GM18517 (cell line): ENCODE results near the gene CYLC1.

Experiments used
- ATAC-seq: cut with Tn5 transposase; IDR thresholded peaks from one replicate; pipeline ENCODE4 v1.9.1; 2021; ENCODE audit warnings: mild to moderate bottlenecking, moderate library complexity; ENCODE audit not compliant: unreplicated experiment

CYLC1 gene, protein sequence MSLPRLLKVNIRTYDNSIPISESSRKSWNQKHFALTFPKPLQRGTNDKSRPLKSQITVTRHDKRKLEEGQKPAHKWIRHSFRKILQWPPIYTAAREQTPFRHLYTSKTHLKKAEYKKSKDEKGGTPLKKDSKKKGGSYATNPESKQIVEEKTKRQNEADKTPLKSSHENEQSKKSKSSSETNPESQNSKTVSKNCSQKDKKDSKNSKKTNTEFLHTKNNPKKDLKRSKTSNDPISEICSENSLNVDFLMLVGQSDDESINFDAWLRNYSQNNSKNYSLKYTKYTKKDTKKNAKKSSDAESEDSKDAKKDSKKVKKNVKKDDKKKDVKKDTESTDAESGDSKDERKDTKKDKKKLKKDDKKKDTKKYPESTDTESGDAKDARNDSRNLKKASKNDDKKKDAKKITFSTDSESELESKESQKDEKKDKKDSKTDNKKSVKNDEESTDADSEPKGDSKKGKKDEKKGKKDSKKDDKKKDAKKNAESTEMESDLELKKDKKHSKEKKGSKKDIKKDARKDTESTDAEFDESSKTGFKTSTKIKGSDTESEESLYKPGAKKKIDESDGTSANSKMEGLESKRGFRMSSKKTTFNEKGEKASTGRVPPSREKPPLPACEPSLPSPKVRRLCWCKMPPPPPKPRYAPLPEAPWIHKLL

DNA sequence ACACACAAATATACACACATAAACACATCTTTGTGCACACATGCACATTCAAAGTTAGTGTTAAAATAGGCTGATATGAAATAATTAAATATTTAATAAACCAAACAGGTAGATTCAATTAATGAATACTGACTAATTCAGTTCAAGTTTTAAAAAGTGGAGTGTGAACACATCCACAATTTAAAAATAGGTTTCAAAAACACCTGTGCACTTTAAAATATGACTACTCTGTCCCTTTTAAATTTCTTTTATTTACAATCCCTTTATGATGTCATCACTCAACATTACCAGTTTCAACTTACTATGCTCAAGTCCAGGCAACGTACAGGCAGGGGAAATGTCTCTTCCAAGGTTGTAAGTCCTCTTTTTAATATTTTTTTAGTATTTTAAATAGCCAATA lies at the start of gene CYLC1:
CYLC1 (plus strand) TSS at position 301 of the 400 bp plus-strand sequence; CDS start at position 338, 37 bp downstream.
- ATAC-seq = no peak

DNA sequence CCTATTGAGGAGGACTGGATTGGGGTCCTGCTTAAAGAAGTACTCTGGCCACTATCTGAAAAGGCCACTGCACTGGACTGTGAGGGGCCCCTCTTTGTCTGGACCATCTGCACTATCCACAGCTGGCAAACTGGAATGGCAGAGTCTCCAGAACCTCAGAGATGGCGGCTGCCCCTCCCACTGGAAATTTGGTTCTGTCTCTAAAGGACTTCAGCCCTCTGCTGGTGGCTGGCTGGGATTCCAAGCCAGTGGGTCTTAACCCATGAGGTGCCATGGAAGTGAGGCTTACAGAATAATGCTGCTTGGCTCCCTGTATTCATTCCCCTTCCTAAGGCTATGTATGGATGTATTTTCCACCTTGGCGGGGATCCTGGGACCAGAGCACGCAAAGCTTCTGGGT lies 41.6 kb upstream of the CYLC1 start:
- no peak for ATAC-seq

DNA sequence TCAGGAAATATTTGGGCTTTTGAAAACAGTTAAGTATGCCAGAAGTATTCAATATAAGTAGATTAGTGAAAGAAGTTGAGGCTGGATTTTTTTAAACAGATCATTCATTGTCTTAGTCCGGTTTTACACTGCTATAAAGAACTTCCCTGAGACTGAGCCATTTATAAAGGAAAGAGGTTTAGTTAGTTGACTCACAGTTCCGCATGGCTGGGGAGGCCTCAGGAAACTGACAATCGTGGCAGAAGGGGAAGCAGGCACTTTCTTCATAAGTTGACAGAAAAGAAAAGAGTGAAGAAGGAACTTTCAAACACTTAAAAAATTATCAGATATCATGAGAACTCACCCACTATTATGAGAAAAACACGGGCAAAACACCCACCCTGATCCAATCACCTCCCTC lies 31.1 kb upstream of the CYLC1 start:
- no peak for ATAC-seq

DNA sequence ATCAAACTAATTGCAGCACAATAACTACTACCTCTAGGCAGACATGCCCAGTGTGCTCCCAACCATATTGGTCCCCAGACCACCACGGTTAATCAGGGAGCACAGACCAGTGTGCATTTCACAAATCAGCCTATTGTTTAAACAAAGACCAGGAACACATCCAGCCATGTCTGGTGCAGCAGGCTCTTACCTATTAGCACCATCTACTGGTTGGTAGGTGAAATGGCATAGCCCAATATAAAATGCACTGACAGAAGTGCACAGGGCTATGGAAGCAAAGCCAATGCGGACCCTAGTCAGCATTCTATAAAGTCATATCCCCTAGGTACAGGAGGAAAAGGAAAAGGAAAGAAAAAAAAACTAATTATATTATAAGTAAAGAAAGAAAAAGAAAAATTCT lies 15.5 kb upstream of the CYLC1 start:
- ATAC-seq = peak; percentile 99

DNA sequence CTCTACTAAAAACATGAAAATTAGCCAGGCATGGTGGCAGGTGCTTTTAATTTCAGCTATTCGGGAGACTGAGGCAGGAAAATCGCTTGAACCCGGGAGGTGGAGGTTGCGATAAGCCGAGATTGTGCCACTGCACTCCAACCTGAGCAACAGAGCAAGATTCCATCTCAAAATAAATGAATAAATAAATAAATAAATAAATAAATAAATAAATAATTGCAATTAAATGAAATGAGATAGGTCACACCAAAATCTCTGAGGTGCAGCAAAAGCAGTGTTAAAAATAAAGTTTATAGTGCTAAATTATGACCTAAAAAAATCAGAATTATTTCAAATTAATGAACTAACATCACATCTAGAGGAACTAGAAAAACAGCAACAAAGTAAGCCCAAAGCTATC lies 13.6 kb upstream of the CYLC1 start:
- no peak for ATAC-seq

DNA sequence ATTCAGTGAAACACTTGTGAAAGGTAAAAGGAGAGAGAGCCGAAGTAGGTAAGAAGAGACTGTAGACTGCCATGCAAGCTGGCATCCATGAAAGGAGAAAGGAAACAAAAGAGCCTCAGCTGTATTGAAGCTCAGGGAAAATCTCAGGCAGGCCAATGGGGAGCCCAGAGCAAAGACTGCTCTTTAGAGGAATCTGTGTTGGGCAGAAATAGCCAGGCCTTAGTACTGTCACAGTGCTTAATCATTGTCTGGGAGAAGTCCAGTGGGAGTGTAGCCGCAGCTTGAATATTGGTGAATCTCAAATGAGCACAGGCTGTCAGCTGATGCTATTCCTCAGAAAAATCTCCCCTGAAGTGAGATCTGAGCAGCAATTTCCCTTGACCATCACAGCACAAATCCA lies 27.6 kb downstream of the CYLC1 start:
- no peak for ATAC-seq

DNA sequence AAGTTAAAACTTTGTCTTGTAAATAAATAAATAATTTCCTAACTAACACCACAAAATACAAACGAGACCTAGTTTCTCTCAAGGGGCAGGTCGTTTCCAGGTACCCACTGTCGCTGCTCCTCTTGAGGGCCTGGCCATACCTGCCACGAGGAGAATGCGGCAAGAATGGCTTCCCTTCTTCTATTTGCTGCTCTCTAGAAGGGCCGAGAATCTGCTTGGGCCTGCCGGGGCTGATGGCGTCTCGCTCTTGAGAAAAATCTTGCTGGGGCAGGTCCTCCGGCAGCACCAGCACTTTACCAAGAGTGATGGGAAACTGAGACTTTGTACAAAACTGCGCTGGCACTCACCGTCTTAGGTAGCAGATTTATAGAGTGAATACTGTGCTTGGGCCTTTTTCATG lies 31.5 kb downstream of the CYLC1 start:
- ATAC-seq = no peak

DNA sequence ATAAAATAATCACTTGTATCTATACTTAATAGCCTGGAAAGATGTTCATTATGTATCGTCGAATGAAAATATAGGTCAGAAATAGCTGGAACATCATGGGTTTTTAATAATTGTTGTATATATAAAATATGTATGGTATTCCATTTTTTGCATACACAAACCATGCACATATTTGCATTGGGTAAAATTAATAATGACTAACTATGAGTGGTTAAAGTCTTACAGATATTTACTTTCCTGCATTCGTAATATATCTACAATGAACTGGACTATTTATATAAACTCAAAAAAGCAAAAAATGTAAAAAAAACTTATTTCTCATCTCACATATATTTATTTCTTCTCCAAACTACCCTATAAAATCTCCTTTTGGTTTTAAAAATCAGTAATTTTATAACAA lies 46.0 kb downstream of the CYLC1 start:
- ATAC-seq = no peak

DNA sequence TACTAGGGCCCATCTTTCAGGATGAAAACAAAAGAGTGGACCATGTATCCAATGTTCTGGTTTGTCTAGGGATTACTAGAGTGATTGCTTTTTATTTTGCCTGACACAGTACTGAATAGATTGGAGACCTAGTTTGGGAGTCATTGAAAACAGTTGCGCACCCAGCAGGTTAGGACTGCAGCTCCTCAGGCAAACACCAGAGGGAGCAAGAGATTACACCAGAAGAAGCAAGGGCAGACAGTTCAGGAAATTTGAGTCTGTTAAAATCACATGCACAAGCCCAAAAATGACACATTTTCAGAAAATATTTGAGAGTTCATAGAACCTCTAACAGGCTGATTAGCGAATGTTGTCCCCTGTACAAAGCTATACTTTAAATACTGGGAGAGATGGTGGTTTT lies 55.6 kb downstream of the CYLC1 start:
- ATAC-seq = no peak

DNA sequence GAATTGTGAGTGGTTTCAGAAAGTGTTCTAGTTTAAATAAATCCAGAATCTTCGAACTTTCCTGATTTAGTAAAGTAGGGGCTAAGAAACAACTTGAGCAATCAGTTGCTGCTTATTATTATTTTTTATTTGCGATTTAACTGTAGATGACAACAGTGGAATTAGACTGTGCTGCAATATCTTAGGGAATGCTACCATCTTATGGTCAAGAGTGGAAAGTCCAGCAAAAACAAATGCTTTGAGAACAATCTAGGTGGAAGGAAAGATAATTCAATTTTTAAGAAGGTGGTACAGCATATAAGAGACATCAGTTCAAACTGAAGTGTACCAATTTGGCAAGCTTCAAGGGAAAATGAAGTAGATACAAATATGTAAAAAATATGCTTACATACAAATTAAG lies 73.3 kb downstream of the CYLC1 start:
- ATAC-seq = no peak
